Thyroid gland (tissue), 4 donors: ENCODE data around the gene GALR1.

Experiments used
- POLR2A ChIP-seq, 2 donors: fragments of 450-650 bp; IDR thresholded peaks; one replicate each; pipeline ENCODE4 v1.6.1; 2017; ENCODE audit warnings: antibody characterized with exemption in 2 of 2, mild to moderate bottlenecking in 2 of 2, moderate library complexity in 1 of 2
- TF ChIP-seq, protein P1 (sequence below), 6 experiments: fragments of 200-600 bp in 3 of 6; fragments of 450-650 bp in 3 of 6; sonication (generic) in 3 of 6; IDR thresholded peaks; one replicate each; pipeline ENCODE4 v1.5.1; 2016 to 2019; ENCODE audit warnings: antibody characterized with exemption in 6 of 6, mild to moderate bottlenecking in 2 of 6, inconsistent platforms in 1 of 6, moderate library complexity in 1 of 6

DNA sequence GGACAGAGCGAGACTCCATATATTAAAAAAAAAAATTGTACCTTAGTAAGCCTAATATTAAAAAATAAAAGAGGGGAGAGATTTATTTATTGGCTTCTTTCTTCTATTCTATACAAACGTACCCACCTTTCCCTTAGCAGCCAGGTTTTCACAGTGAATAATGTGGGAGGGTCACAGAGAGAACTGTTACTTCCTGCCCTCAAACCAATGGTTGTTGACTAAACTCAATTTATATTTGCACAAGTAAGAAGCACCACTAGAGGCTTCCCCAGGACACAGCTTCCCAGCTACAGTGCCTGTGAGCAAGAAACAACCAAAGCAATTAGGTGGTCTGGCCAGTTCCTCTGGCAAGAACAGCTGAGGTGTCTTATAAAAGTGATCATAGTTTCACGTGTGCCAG is 28.9 kb upstream of the GALR1 start:
- TF ChIP-seq, protein P1, sequence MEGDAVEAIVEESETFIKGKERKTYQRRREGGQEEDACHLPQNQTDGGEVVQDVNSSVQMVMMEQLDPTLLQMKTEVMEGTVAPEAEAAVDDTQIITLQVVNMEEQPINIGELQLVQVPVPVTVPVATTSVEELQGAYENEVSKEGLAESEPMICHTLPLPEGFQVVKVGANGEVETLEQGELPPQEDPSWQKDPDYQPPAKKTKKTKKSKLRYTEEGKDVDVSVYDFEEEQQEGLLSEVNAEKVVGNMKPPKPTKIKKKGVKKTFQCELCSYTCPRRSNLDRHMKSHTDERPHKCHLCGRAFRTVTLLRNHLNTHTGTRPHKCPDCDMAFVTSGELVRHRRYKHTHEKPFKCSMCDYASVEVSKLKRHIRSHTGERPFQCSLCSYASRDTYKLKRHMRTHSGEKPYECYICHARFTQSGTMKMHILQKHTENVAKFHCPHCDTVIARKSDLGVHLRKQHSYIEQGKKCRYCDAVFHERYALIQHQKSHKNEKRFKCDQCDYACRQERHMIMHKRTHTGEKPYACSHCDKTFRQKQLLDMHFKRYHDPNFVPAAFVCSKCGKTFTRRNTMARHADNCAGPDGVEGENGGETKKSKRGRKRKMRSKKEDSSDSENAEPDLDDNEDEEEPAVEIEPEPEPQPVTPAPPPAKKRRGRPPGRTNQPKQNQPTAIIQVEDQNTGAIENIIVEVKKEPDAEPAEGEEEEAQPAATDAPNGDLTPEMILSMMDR (IDR thresholded peaks at IDR 0.05) = no peak
- no peak for TF ChIP-seq POLR2A (IDR thresholded peaks at IDR 0.05)
